ENCODE measurements around the gene KIAA1217. TPM values are rescaled to one million over a fixed set of nuclear protein-coding genes. Genes with fewer than 3 reads are reported as not detected.

The KIAA1217 gene
- total RNA-seq, 4 donors from 2014 or later: 12.7 to 156 (median 34.8) TPM

DNA sequence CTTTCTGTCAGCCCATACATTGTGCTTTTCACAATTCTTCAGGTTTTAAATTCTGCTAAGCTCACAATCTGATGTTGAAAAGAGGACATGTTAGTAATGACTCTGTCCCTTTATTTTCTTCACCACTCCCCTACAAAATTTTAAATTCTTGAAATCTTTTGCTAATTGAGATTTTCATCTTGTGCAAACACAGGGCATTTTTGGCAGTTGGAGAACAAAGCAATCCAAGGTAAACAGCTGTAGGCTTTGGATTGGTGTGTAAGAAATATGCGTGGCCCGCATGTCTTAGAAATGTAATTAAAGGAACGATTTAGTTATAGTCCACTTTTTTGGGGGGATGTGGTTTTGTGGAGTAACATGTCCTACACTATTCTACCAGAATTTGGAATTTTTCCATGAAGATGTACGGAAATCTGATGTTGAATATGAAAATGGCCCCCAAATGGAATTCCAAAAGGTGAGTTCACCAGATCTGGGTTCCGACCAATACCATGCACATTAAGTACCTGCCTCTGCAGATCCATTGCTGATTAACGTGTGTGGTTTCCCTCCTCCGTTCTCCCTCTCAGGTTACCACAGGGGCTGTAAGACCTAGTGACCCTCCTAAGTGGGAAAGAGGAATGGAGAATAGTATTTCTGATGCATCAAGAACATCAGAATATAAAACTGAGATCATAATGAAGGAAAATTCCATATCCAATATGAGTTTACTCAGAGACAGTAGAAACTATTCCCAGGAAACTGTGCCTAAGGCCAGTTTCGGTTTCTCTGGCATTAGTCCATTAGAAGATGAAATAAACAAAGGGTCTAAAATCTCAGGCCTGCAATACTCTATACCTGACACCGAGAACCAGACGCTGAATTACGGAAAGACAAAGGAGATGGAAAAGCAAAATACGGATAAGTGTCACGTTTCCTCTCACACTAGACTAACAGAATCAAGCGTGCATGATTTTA lies 333.7 kb downstream of the KIAA1217 start:
- ATAC-seq (ENCODE audit: low FRiP score) (no peak), DNase-seq (ENCODE audit: low spot score) (no peak)
- TF ChIP-seq, protein P1, sequence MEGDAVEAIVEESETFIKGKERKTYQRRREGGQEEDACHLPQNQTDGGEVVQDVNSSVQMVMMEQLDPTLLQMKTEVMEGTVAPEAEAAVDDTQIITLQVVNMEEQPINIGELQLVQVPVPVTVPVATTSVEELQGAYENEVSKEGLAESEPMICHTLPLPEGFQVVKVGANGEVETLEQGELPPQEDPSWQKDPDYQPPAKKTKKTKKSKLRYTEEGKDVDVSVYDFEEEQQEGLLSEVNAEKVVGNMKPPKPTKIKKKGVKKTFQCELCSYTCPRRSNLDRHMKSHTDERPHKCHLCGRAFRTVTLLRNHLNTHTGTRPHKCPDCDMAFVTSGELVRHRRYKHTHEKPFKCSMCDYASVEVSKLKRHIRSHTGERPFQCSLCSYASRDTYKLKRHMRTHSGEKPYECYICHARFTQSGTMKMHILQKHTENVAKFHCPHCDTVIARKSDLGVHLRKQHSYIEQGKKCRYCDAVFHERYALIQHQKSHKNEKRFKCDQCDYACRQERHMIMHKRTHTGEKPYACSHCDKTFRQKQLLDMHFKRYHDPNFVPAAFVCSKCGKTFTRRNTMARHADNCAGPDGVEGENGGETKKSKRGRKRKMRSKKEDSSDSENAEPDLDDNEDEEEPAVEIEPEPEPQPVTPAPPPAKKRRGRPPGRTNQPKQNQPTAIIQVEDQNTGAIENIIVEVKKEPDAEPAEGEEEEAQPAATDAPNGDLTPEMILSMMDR (IDR thresholded peaks at IDR 0.05): no peak

GRCh38 chr10:24544776-24545175 lies 335.8 kb downstream of the KIAA1217 start:
- TF ChIP-seq, protein P1 (IDR thresholded peaks at IDR 0.05): no peak
- ATAC-seq (ENCODE audit: low FRiP score) (no peak), DNase-seq (ENCODE audit: low spot score) (no peak)

DNA sequence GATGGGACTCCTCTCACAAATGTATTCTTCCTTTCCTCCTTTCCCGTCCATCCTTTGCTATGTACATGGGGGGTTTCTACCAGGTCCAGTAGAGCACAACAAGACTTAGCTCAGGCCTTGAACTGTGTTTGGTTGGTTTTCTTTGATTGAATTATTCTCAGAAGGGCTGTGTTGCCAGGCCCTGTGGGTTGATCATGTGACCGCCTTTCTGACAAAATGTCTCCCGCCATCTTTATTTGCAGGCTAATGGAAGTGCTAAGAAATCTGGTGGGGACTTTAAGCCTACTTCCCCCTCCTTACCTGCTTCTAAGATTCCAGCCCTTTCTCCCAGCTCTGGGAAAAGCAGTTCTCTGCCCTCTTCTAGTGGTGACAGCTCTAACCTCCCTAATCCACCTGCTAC lies 336.6 kb downstream of the KIAA1217 start:
- DNase-seq (ENCODE audit: low spot score): no peak
- TF ChIP-seq, protein P1 (IDR thresholded peaks at IDR 0.05): no peak
- no peak for ATAC-seq (ENCODE audit: low FRiP score)

DNA sequence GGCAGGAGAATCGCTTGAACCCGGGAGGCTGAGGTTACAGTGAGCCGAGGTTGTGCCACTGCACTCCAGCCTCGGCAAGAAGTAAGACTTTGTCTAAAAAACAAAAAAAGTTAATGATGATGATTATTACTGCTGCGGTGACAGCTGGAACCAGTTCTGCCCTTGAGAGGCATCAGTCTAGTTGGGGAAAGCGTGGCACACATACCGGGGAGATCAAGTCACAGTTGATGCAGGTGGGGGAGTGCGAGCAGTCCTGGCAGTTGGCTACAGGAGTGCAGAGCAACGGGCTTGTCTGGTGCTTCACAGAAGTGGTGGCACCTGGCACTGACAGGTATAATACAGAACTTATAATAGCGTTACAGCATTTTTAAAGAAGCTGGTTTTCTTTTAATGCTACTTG lies 341.7 kb downstream of the KIAA1217 start:
- TF ChIP-seq, protein P1 (IDR thresholded peaks at IDR 0.05): no peak
- no peak for ATAC-seq (ENCODE audit: low FRiP score)
- no peak for DNase-seq (ENCODE audit: low spot score)

DNA sequence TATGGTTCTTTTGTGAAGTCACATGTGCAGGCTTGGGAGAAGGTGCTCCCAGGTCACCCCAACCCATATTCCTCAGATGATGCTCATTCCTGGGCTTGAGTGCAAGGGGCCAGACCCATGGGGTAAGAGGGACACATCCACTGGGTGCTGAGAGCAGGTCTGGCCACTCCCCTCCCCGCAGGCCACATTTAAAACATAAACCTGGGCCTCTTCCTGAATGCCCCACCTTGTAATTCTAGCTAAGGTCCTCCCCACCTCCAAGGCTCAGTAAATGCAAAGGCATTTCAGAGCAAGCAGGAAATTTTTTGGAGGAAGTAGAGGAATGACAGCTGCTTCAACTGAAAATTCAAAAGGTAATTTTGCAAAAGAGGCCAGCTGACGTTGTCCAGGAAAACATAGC lies 342.2 kb downstream of the KIAA1217 start:
- DNase-seq (ENCODE audit: low spot score): no peak
- ATAC-seq (ENCODE audit: low FRiP score): no peak
- TF ChIP-seq, protein P1 (IDR thresholded peaks at IDR 0.05): no peak

GRCh38 chr10:24552346-24553016 lies 343.5 kb downstream of the KIAA1217 start:
- ATAC-seq (ENCODE audit: low FRiP score) (no peak), DNase-seq (ENCODE audit: low spot score) (no peak)
- TF ChIP-seq, protein P1 (IDR thresholded peaks at IDR 0.05): no peak
